Mesendoderm (in vitro differentiated cells): ENCODE measurements around the gene SCO2.

Experiments
- DNase-seq: peaks from one replicate; pipeline ENCODE4 v3.0.0; 2013
- H2AK5ac ChIP-seq: 2 replicates; pipeline ENCODE4 v1.6.1; 2013; ENCODE audit warnings: low read length, inconsistent platforms
- H2BK120ac ChIP-seq: 2 replicates; pipeline ENCODE4 v1.6.1; 2013; ENCODE audit warnings: low read depth, mild to moderate bottlenecking, low read length, moderate library complexity, mixed read lengths
- H2BK15ac ChIP-seq: replicated peaks from 2 replicates; pipeline ENCODE4 v1.6.1; 2013; ENCODE audit warnings: low read depth, mild to moderate bottlenecking, moderate library complexity
- H2BK5ac ChIP-seq: 2 replicates; pipeline ENCODE4 v1.6.1; 2013; ENCODE audit warnings: low read length, inconsistent platforms
- H3K18ac ChIP-seq: 2 replicates; pipeline ENCODE4 v1.6.1; 2013; ENCODE audit warnings: mild to moderate bottlenecking, low read length, mixed read lengths
- H3K23ac ChIP-seq: one replicate; pipeline ENCODE4 v1.6.1; 2013; ENCODE audit warnings: low read length
- H3K27ac ChIP-seq: 2 replicates; pipeline ENCODE4 v1.5.1; 2013; ENCODE audit warnings: low read depth, mild to moderate bottlenecking, inconsistent platforms, low read length, moderate library complexity
- H3K27me3 ChIP-seq: 2 replicates; pipeline ENCODE4 v1.6.1; 2013; ENCODE audit warnings: low read length, control low read depth, mild to moderate bottlenecking, inconsistent platforms; ENCODE audit not compliant: insufficient read depth, poor library complexity
- H3K36me3 ChIP-seq: 2 replicates; pipeline ENCODE4 v1.6.1; 2013; ENCODE audit warnings: low read length, inconsistent platforms; ENCODE audit not compliant: control insufficient read depth, insufficient read depth
- H3K4ac ChIP-seq: one replicate; pipeline ENCODE4 v1.6.1; 2013; ENCODE audit warnings: low read depth, mild to moderate bottlenecking, low read length, moderate library complexity
- H3K4me1 ChIP-seq: 2 replicates; pipeline ENCODE4 v1.6.1; 2013; ENCODE audit warnings: low read depth, low read length, inconsistent platforms; ENCODE audit not compliant: control insufficient read depth
- H3K4me2 ChIP-seq: 2 replicates; pipeline ENCODE4 v1.6.1; 2013; ENCODE audit warnings: low read length
- H3K4me3 ChIP-seq: 2 replicates; pipeline ENCODE4 v1.5.1; 2013; ENCODE audit warnings: mild to moderate bottlenecking, low read length
- H3K56ac ChIP-seq: one replicate; pipeline ENCODE4 v1.6.1; 2013; ENCODE audit warnings: low read length
- H3K79me1 ChIP-seq: 2 replicates; pipeline ENCODE4 v1.6.1; 2013; ENCODE audit warnings: low read length, inconsistent platforms
- H3K79me2 ChIP-seq: 2 replicates; pipeline ENCODE4 v1.6.1; 2013; ENCODE audit warnings: mild to moderate bottlenecking, low read length; ENCODE audit not compliant: control insufficient read depth, insufficient read depth
- H3K9ac ChIP-seq: 2 replicates; pipeline ENCODE4 v1.6.1; 2013; ENCODE audit warnings: low read length, inconsistent platforms
- H4K5ac ChIP-seq: one replicate; pipeline ENCODE4 v1.6.1; 2013; ENCODE audit warnings: low read length
- H4K8ac ChIP-seq: one replicate; pipeline ENCODE4 v1.6.1; 2013; ENCODE audit warnings: low read depth, mild to moderate bottlenecking, control low read depth, low read length, moderate library complexity
- WGBS: extraction: QIAGEN DNeasy Blood & Tissue Kit; methylation state at CpG from one replicate; pipeline ENCODE4 v1.1.7; 2013; ENCODE audit warnings: low lambda C conversion rate, missing lambda C conversion rate; ENCODE audit not compliant: insufficient coverage; ENCODE audit errors: extremely low coverage; 5-methylcytosine and 5-hydroxymethylcytosine counted together

The SCO2 gene

DNA sequence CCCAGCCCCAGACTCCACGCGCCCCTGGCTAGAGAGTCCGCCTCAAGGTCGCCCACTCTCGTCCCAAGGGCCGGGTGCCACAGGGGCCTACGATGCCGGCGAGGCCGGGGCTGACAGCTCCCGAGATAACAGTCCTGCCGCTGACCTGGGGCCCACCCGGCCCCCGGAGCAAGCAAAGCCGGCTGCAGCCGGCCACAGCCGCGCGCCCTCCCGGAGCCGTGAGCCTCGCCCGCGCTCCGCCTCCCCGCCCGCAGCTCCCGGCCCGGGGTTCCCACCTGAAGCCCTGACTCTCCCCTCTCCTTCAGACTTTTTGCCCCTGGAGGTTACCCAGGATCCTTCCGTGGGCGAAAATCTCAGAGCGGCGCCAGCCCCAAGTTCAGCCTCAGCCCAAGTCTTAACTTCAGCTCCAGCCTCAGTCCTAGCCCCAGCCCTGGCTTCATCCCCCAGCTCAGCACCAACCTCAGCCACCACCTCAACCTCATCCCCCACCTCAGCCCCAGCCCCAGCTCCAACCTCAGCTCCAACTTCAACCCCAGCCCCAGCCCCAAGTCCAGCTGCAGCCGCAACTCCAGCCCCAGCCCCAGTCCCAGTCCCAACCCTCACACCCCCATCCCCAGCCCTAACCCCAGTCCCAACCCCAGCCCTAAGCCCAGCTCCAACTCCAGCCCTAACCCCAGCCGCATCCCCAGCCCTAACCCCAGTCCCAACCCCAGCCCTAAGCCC, 22.0 kb upstream of the SCO2 start:
- Histone ChIP-seq H2AK5ac (no peak overlapping the region), H3K23ac (no peak overlapping the region), H3K36me3 (no peaks in the 10 kb centered on the region), H3K79me2 (no peaks in the 10 kb centered on the region), H4K5ac (no peak overlapping the region), H3K4me3 (no peak overlapping the region), H3K4me2 (no peak overlapping the region), H3K9ac (no peak overlapping the region), H3K4ac (no peak overlapping the region), H3K27ac (no peak overlapping the region), H2BK5ac (no peak overlapping the region), H3K79me1 (no peaks in the 10 kb centered on the region), H3K4me1 (no peaks in the 10 kb centered on the region), H3K56ac (no peak overlapping the region), H2BK15ac (no peak overlapping the region), H4K8ac (no peak overlapping the region), H2BK120ac (no peak overlapping the region), H3K18ac (no peak overlapping the region), H3K27me3 (no peaks in the 10 kb centered on the region)
- no peak for DNase-seq
- WGBS = no CpG with 5 or more reads among the region's 35 CpGs

DNA sequence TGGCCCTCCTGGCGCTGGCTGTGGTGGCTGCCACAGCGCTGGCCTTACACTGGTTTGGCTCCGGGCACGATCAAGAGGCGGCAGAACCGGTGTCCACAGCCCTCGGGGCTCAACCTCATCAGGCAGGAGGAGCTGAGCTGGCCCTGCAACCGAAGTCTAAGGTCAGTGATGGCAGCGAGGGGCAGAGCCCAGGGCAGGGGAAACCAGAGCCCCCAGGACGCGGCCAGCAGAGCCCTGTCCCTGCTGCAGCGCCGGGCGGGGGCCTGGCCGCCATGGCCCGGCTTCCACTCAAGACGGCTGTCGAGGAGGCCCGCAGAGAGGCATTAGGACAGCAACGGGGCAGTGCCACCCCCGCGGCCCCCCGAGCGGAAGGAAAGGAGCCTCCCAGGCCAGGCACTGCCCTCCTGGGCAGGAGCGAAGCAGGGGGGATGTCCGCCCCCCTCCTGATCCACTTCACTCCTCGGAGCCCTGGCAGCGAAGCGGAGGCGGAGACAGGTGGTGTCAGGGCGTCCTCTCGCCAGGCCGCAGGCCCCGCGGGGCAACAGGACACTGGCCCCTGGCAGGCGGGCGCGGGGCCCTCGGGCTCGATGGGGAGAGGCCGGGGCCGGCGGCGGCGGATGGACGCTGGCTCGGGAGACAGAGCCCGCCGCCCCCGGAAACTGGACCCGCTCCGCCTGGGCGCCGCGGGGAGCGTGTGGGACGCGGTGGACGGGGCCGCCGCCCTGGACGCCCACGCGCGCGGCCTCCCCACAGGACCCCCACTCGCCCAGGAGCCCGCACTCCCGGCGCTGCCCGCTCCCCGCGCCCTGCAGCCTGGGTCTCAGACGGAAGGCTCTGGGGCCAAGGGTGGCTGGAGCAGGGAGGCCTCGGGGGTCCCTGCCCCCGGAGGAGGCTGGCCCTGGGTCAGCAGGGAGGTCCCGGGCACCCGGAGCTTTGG, 21.2 kb upstream of the SCO2 start:
- WGBS = no CpG with 5 or more reads among the region's 78 CpGs
- Histone ChIP-seq H3K36me3 (no peaks in the 10 kb centered on the region), H3K18ac (no peak overlapping the region), H3K4me1 (no peaks in the 10 kb centered on the region), H2BK15ac (no peak overlapping the region), H2BK120ac (no peak overlapping the region), H4K8ac (no peak overlapping the region), H3K27ac (no peak overlapping the region), H3K9ac (no peak overlapping the region), H3K56ac (no peak overlapping the region), H2AK5ac (no peak overlapping the region), H2BK5ac (no peak overlapping the region), H3K27me3 (no peaks in the 10 kb centered on the region), H4K5ac (no peak overlapping the region), H3K23ac (no peak overlapping the region), H3K4ac (no peak overlapping the region), H3K4me3 (no peak overlapping the region), H3K4me2 (no peak overlapping the region), H3K79me2 (no peaks in the 10 kb centered on the region), H3K79me1 (no peaks in the 10 kb centered on the region)
- DNase-seq = no peak

DNA sequence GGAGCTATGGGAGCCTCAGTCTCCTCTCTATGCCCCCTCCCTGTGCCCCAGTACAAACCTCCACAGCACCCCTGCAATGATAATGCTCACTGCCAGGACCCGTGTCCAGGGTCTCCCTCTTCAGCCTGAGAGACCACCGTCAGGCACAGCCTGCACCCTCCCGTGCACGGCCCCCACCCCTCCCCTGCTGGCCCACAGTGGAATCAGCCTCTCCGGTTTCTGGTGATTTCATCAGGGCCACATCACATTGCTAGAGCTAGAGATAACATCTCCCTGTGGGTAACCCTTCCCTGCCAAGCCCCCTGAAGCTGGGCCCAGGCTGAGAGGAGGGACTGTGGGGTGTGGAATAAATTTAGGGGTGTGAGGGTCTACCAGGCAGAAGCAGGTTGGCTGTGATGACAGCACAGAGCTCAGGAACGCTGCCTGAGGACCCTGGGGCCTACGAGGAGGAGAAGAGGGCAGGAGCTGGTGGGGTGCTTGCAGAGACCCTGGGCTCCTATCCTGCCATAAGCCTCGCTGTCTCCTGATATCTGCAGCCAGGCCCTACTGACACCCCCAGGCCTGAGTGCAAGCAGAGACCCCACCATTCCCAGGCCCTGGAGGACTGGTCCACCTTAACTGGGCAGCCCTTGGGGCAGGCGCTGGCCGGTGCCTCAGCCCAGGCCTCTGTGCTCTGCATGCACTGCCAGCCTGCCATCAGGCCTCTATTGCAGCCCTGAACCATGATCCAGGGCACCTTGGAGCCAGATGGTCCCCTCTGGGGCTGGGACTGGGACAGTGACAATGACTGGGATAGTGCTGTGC, 20.3 kb upstream of the SCO2 start, which contains the start of gene KLHDC7B:
Gene KLHDC7B (plus strand): TSS at position 378 of the 804 bp plus-strand sequence. CDS start 345 bp downstream, at position 723.
- Histone ChIP-seq H2AK5ac (no peak within 1 kb of the TSS), H3K27me3 (no peaks in the 10 kb centered on the region), H3K36me3 (no peaks in the 10 kb centered on the region), H3K23ac (no peak within 1 kb of the TSS), H3K4me3 (no peak within 1 kb of the TSS), H2BK15ac (no peak within 1 kb of the TSS), H3K4me1 (no peaks in the 10 kb centered on the region), H3K4ac (no peak within 1 kb of the TSS), H2BK120ac (no peak within 1 kb of the TSS), H4K5ac (no peak within 1 kb of the TSS), H3K4me2 (no peak within 1 kb of the TSS), H4K8ac (no peak within 1 kb of the TSS), H3K9ac (no peak within 1 kb of the TSS), H3K27ac (no peak within 1 kb of the TSS), H3K79me1 (no peaks in the 10 kb centered on the region), H3K18ac (no peak within 1 kb of the TSS), H3K56ac (no peak within 1 kb of the TSS), H3K79me2 (no peaks in the 10 kb centered on the region), H2BK5ac (no peak within 1 kb of the TSS)
- peak; percentile 69 for DNase-seq
- WGBS = no CpG with 5 or more reads among the region's 10 CpGs

DNA sequence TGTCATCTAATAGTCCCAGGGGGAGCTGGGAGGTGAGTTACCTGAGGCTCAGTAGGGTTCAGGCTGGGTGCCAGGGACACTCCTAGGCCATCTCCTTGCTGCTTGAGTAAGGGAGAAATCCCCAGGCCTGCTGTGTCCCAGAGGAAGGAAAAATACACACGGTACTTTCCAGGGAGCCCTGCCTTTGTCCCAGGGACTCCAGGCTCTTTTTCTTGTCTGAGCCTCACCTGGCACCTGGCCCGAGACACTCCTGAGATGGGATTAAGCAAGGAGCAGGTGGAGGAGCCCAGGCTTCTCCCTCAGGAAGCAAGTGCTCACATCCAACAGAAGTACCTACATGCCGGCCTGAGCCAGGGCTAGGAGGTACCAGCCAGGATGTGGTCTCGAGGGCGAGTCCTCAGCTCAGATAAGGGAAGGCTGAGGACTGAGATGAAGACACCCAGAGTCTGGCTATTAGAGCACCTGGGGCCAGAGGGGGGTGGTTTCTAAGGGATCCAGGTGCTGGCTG, 19.4 kb upstream of the SCO2 start:
- Histone ChIP-seq H3K79me1 (no peaks in the 10 kb centered on the region), H3K4me2 (no peak overlapping the region), H4K8ac (no peak overlapping the region), H3K27ac (no peak overlapping the region), H3K56ac (no peak overlapping the region), H2BK15ac (no peak overlapping the region), H3K4me1 (no peaks in the 10 kb centered on the region), H3K23ac (no peak overlapping the region), H2BK120ac (no peak overlapping the region), H3K9ac (no peak overlapping the region), H2BK5ac (no peak overlapping the region), H3K4ac (no peak overlapping the region), H3K79me2 (no peaks in the 10 kb centered on the region), H3K36me3 (no peaks in the 10 kb centered on the region), H2AK5ac (no peak overlapping the region), H4K5ac (no peak overlapping the region), H3K4me3 (no peak overlapping the region), H3K18ac (no peak overlapping the region), H3K27me3 (no peaks in the 10 kb centered on the region)
- WGBS = no CpG with 5 or more reads among the region's 5 CpGs
- no peak for DNase-seq

DNA sequence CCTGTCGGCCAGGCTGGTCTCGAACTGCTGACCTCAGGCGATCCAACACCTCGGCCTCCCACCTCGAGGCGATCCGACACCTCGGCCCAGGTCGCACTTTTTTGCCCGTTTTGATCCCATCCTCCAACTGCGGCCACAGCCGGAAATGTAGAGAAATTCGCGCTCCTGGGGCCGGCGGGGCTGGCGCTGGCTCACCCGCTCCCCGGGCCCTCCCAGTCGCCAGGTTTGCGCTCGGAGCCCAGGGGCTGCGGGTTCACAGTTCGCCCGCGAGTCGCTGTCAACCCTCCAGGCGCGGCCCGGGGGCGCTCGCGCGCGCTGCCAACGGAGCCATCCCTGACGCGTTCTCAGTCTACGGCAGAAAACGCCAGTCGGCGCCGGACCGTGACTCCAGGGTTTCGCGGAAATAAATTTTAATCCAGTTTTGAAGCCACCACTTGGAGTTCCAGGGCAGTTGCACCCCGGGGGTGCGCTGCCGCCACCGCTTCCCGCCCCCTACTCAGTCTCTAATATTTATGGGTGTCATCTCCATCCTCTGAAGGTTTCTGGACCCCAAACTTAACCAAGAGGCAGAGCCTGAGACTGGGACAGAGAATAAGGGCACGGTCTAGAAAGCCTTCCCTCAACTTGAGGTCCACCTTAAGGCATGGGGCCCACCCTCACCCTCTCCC, 18.8 kb upstream of the SCO2 start:
- no peak overlapping the region for H3K9ac ChIP-seq
- no peak overlapping the region for H2AK5ac ChIP-seq
- no peaks in the 10 kb centered on the region for H3K27me3 ChIP-seq
- H3K27ac ChIP-seq = no peak overlapping the region
- no peak overlapping the region for H2BK15ac ChIP-seq
- H3K56ac ChIP-seq = peak overlapping the region; percentile 64
- no peak overlapping the region for H3K4me2 ChIP-seq
- H3K4me3 ChIP-seq = no peak overlapping the region
- no peak overlapping the region for H2BK5ac ChIP-seq
- no peak overlapping the region for H3K18ac ChIP-seq
- no peaks in the 10 kb centered on the region for H3K4me1 ChIP-seq
- WGBS = no CpG with 5 or more reads among the region's 52 CpGs
- no peaks in the 10 kb centered on the region for H3K36me3 ChIP-seq
- H3K23ac ChIP-seq = no peak overlapping the region
- peak; percentile 85 for DNase-seq
- H3K4ac ChIP-seq = no peak overlapping the region
- no peak overlapping the region for H2BK120ac ChIP-seq
- no peaks in the 10 kb centered on the region for H3K79me1 ChIP-seq
- H4K5ac ChIP-seq = no peak overlapping the region
- H4K8ac ChIP-seq = no peak overlapping the region
- H3K79me2 ChIP-seq = no peaks in the 10 kb centered on the region
